GM23248 (cell line): ENCODE measurements around the gene CIB2. TPM values are rescaled to one million over a fixed set of nuclear protein-coding genes. Genes with fewer than 3 reads are reported as not detected.

Source experiments
- DNase-seq: peaks from one replicate; pipeline ENCODE4 v3.0.0-alpha.2; 2015
- H2AFZ ChIP-seq: fragments of 200-600 bp; sonication (generic); 2 replicates; pipeline ENCODE4 v1.6.1; 2016; ENCODE audit warnings: antibody characterized with exemption
- H3F3A ChIP-seq: fragments of 200-600 bp; sonication (generic); 2 replicates; pipeline ENCODE4 v1.6.1; 2016; ENCODE audit warnings: mild to moderate bottlenecking, antibody characterized with exemption, mixed run types; ENCODE audit not compliant: insufficient read depth
- H3K27ac ChIP-seq: fragments of 200-600 bp; sonication (generic); 2 replicates; pipeline ENCODE4 v1.5.1; 2016; ENCODE audit warnings: mild to moderate bottlenecking
- H3K27me3 ChIP-seq: fragments of 200-600 bp; sonication (generic); replicated peaks from 2 replicates; pipeline ENCODE4 v1.6.1; 2016; ENCODE audit warnings: mild to moderate bottlenecking; ENCODE audit not compliant: insufficient read depth
- H3K36me3 ChIP-seq: fragments of 200-600 bp; sonication (generic); 2 replicates; pipeline ENCODE4 v1.6.1; 2016; ENCODE audit warnings: low read depth, mild to moderate bottlenecking
- H3K4me1 ChIP-seq: fragments of 200-600 bp; sonication (generic); 2 replicates; pipeline ENCODE4 v1.6.1; 2016; ENCODE audit warnings: mild to moderate bottlenecking; ENCODE audit not compliant: insufficient read depth
- H3K4me2 ChIP-seq: fragments of 200-600 bp; sonication (generic); one replicate; pipeline ENCODE4 v1.6.1; 2016; ENCODE audit warnings: mild to moderate bottlenecking; ENCODE audit not compliant: unreplicated experiment
- H3K4me3 ChIP-seq: fragments of 200-600 bp; sonication (generic); 2 replicates; pipeline ENCODE4 v1.5.1; 2016; ENCODE audit warnings: mild to moderate bottlenecking
- H3K79me2 ChIP-seq: fragments of 200-600 bp; sonication (generic); 2 replicates; pipeline ENCODE4 v1.6.1; 2016; ENCODE audit warnings: mild to moderate bottlenecking; ENCODE audit not compliant: insufficient read depth
- H3K9ac ChIP-seq: fragments of 200-600 bp; sonication (generic); 2 replicates; pipeline ENCODE4 v1.6.1; 2016; ENCODE audit warnings: mild to moderate bottlenecking
- H3K9me2 ChIP-seq: fragments of 200-600 bp; sonication (generic); 2 replicates; pipeline ENCODE4 v1.6.1; 2016; ENCODE audit warnings: mixed run types, mild to moderate bottlenecking, moderate library complexity; ENCODE audit not compliant: insufficient read depth
- H3K9me3 ChIP-seq: fragments of 200-600 bp; sonication (generic); one replicate; pipeline ENCODE4 v1.6.1; 2017; ENCODE audit warnings: low read depth
- H4K20me1 ChIP-seq: fragments of 200-600 bp; sonication (generic); 2 replicates; pipeline ENCODE4 v1.6.0; 2016; ENCODE audit not compliant: insufficient read depth
- EZH2 ChIP-seq: fragments of 200-600 bp; sonication (generic); IDR thresholded peaks from 2 replicates; pipeline ENCODE4 v1.6.1; 2018; ENCODE audit warnings: antibody characterized with exemption, mild to moderate bottlenecking; ENCODE audit not compliant: insufficient read depth, poor library complexity, severe bottlenecking
- EZH2phosphoT487 ChIP-seq: fragments of 200-600 bp; sonication (generic); IDR thresholded peaks from 2 replicates; pipeline ENCODE4 v1.6.1; 2018; ENCODE audit warnings: antibody characterized with exemption, moderate library complexity, mild to moderate bottlenecking, low read depth; ENCODE audit not compliant: insufficient read depth
- WGBS, 2 experiments: methylation state at CpG; one replicate each; pipeline ENCODE4 v1.1.6; 2015 to 2017; ENCODE audit warnings: low lambda C conversion rate in 2 of 2, low coverage in 1 of 2; ENCODE audit errors: missing lambda C conversion rate in 2 of 2; 5-methylcytosine and 5-hydroxymethylcytosine counted together
- in situ Hi-C: fragments of 300-500 bp; cut with MboI; formaldehyde crosslinking; loops from 2 replicates; pipeline ENCODE4 v1.15.0; 2020
- polyA plus RNA-seq: library from polyadenylated mRNA; unstranded; fragments of >200 nt; fragmentation: Nextera tagmentation; extraction: Ambion mirVana; gene quantifications from 2 replicates; pipeline ENCODE4 v1.2.1, GENCODE V29; 2016
- total RNA-seq: library from RNA; depleted of rRNA; stranded (reverse); fragments of >200 nt; shearing (Covaris generic); gene quantifications from 2 replicates; pipeline ENCODE4 v1.2.3, GENCODE V29; 2014

Gene CIB2
- total and polyA plus RNA-seq, 2 experiments from 2014 or later = 2.9 to 3.4 TPM

DNA sequence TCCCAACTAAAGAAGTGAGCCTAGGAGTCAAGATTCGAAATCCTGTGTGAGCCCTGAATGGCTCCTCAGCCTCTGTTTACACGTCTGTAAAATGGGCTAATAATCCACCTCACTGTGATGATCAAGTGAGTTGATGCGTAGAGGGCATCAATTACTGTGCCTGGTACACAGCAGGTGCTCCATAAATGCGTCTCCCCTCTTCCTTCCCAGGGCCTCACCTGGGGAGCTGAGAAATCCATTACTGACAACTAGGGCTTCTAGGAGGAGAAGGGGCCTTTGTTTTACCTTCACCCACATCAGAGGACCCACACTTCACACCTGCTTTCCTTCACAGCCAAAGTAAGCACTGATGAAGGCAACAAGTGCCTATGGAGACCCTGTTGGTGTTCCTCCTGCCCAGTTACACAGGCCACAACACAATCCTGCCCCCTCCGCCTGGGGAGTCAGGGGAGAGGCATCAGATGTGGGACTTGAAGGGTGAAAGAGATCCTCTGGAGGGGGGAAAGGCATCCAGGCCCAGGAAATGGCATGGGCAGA lies 1.4 kb downstream of the CIB2 start:
- Histone ChIP-seq H3K27ac (no peak overlapping the region), H3K27me3 (no peaks in the 10 kb centered on the region), H2AFZ (no peak overlapping the region), H3K4me2 (no peak overlapping the region), H3K4me3 (no peak overlapping the region), H3K9ac (no peak overlapping the region), H4K20me1 (no peaks in the 10 kb centered on the region), H3F3A (no peaks in the 10 kb centered on the region), H3K9me3 (no peaks in the 10 kb centered on the region), H3K79me2 (no peaks in the 10 kb centered on the region), H3K9me2 (no peaks in the 10 kb centered on the region), H3K4me1 (peaks cover 3% of the 10 kb centered on the region; the same call in 1 of the 2 replicates), H3K36me3 (no peaks in the 10 kb centered on the region)
- in situ Hi-C loops = no loop called here
- TF ChIP-seq EZH2 (no peak), EZH2phosphoT487 (no peak)
- 90 to 99% methylated on average over 5 of the region's 5 CpGs for WGBS, 2 experiments
- DNase-seq = no peak

DNA sequence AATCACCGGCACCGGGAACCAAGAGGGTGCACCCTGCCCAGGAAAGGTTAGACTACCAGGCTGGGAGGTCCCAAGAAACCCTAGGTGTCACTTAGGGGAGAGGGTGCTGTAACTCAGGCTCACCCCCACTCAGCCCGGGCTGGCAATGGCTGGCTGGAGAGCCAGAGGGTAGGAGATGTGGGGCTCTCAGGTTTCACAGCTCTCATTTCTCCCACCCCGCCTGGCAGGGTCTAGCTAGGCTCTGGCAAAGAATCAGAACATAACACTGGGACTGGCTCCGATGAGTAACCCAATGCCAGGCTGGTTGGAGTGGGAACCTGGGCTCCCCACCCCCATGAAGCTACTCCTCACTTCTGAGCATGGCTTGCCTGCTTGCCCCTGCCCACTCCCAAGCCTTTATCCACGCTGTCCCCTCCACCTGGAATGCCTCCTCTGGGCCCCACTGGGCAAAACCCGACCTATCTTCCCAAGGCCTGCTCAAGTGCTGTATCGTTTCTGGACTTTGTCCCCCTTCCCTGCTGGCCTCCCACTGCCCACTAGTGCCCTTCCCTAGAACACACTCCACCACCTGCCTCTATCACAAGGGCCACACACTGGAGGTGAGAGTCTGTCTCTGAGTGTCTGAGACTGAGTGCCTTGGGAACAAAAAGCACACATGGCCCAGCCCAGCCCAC lies 2.0 kb downstream of the CIB2 start:
- H3K9me3 ChIP-seq = no peaks in the 10 kb centered on the region
- no peaks in the 10 kb centered on the region for H3K9me2 ChIP-seq
- H3K27me3 ChIP-seq = no peaks in the 10 kb centered on the region
- no peak overlapping the region for H3K27ac ChIP-seq
- in situ Hi-C loops = no loop called here
- no peaks in the 10 kb centered on the region for H3K36me3 ChIP-seq
- DNase-seq = peak; percentile 34
- no peaks in the 10 kb centered on the region for H3F3A ChIP-seq
- no peaks in the 10 kb centered on the region for H3K79me2 ChIP-seq
- no peak overlapping the region for H3K4me2 ChIP-seq
- TF ChIP-seq EZH2phosphoT487 (no peak), EZH2 (no peak)
- no peak overlapping the region for H2AFZ ChIP-seq
- H4K20me1 ChIP-seq = no peaks in the 10 kb centered on the region
- H3K4me1 ChIP-seq = peaks cover 3% of the 10 kb centered on the region; the same call in 1 of the 2 replicates
- WGBS, 2 experiments = 63 to 69% methylated on average over 8 of the region's 8 CpGs
- no peak overlapping the region for H3K9ac ChIP-seq
- no peak overlapping the region for H3K4me3 ChIP-seq

DNA sequence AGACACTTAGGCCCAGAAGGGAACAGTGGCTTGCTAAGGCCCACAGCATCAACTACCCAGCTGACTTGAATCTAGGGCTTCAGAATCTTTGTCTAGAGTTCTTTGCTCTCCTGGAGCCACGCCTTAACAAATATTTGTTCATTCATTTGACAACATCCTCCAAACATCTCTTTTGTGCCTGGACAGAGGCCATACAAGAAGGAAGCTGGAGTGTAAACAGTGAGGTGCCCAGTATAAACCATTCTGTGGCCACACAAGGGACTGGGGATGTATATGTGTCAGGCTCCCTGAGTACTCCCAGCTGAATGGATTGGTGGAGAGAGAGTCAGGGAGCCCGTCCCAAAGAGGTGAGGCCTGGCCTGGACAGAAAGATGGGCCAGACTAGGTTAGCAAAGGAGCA lies 3.4 kb downstream of the CIB2 start:
- WGBS, 2 experiments = 92 to 95% methylated on average over 2 of the region's 2 CpGs
- H3K36me3 ChIP-seq = no peaks in the 10 kb centered on the region
- in situ Hi-C loops = no loop called here
- H3K27ac ChIP-seq = no peak overlapping the region
- no peak for TF ChIP-seq EZH2
- no peak for TF ChIP-seq EZH2phosphoT487
- H3K9me3 ChIP-seq = no peaks in the 10 kb centered on the region
- H3F3A ChIP-seq = no peaks in the 10 kb centered on the region
- no peak overlapping the region for H3K4me2 ChIP-seq
- no peak for DNase-seq
- H3K9me2 ChIP-seq = no peaks in the 10 kb centered on the region
- H3K9ac ChIP-seq = no peak overlapping the region
- H3K79me2 ChIP-seq = no peaks in the 10 kb centered on the region
- no peaks in the 10 kb centered on the region for H4K20me1 ChIP-seq
- no peaks in the 10 kb centered on the region for H3K27me3 ChIP-seq
- H2AFZ ChIP-seq = no peak overlapping the region
- H3K4me1 ChIP-seq = peaks cover 3% of the 10 kb centered on the region; the same call in 1 of the 2 replicates
- H3K4me3 ChIP-seq = no peak overlapping the region

DNA sequence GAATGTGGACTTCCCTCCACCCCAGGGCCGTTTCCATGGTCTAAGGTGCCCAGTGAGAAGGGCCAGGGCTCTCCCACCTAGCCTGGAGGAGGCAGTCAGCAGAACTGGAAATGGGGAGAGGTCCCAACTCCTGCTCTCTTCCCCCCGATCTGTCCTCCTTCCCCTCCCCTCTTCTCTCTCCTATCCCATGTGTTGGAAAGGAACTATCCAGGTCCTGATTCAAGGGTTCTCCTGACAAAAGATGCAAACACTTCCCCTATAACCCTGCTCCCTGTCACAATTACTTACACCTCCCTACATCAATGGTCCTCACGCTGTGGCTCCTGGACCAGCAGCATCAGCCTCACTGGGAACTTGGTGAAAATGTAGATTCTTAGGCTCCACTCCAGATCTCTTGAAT lies 6.0 kb downstream of the CIB2 start:
- H3K4me2 ChIP-seq = no peak overlapping the region
- 56 to 62% methylated on average over 3 of the region's 3 CpGs for WGBS, 2 experiments
- H3K36me3 ChIP-seq = no peaks in the 10 kb centered on the region
- H2AFZ ChIP-seq = no peak overlapping the region
- H3K9ac ChIP-seq = no peak overlapping the region
- no peak overlapping the region for H3K4me3 ChIP-seq
- no peaks in the 10 kb centered on the region for H3K9me2 ChIP-seq
- no peaks in the 10 kb centered on the region for H3K4me1 ChIP-seq
- H3K9me3 ChIP-seq = no peaks in the 10 kb centered on the region
- no peaks in the 10 kb centered on the region for H3K27me3 ChIP-seq
- H3K27ac ChIP-seq = no peak overlapping the region
- no peak for DNase-seq
- TF ChIP-seq EZH2phosphoT487 (no peak), EZH2 (no peak)
- H3K79me2 ChIP-seq = no peaks in the 10 kb centered on the region
- in situ Hi-C loops = no loop called here
- H3F3A ChIP-seq = no peaks in the 10 kb centered on the region
- no peaks in the 10 kb centered on the region for H4K20me1 ChIP-seq
